Endothelial cell of umbilical vein (primary cell): ENCODE data around the gene FOXM1. TPM values are rescaled to one million over a fixed set of nuclear protein-coding genes. Genes with fewer than 3 reads are reported as not detected.

ENCODE experiments used
- BruUV-seq: library from RNA; stranded (reverse); fragments of 400-500 nt; replicated peaks from 2 replicates; lab custom pipeline; 2021; lab: Mats Ljungman, UMichigan
- CTCF ChIA-PET: fragments of 300-600, 350-600 bp; sonication (Branson Sonifier 250); formaldehyde crosslinking; loops from one replicate; lab custom pipeline; 2021; ENCODE audit warnings: antibody characterized with exemption, inconsistent platforms; lab: Charles Lee
- POLR2A ChIA-PET: fragments of 300-600, 350-600 bp; sonication (Branson Sonifier 250); formaldehyde crosslinking; loops from one replicate; lab custom pipeline; 2021; ENCODE audit warnings: antibody characterized with exemption, inconsistent platforms; lab: Charles Lee
- DNase-seq: peaks from one replicate; pipeline ENCODE4 v3.0.0-alpha.2; 2011; ENCODE audit warnings: low read depth, low spot score
- FAIRE-seq: peaks from 2 replicates; lab custom pipeline; 2011; peaks lifted over from hg19 to GRCh38; lab: Jason Lieb, UNC
- H2AFZ ChIP-seq: 2 replicates; pipeline ENCODE4 v1.6.0; 2012; ENCODE audit warnings: low read depth, low read length, control low read depth, inconsistent platforms
- H3K27ac ChIP-seq: 2 replicates; pipeline ENCODE4 v1.5.1; 2011; ENCODE audit warnings: low read depth, mild to moderate bottlenecking, control low read depth, low read length, moderate library complexity; ENCODE audit not compliant: insufficient read depth
- H3K27me3 ChIP-seq, 2 experiments: 2 replicates each; pipeline versions ENCODE4 v1.6.0 to v1.6.1; 2011; ENCODE audit warnings: low read length in 2 of 2, mixed read lengths in 1 of 2; ENCODE audit not compliant: control insufficient read depth in 2 of 2, insufficient read depth in 2 of 2
- H3K36me3 ChIP-seq, 2 experiments: 2 replicates in 1 of 2; 3 replicates in 1 of 2; pipeline ENCODE4 v1.5.1; 2011; ENCODE audit warnings: low read length in 2 of 2, mild to moderate bottlenecking in 1 of 2, moderate library complexity in 1 of 2; ENCODE audit not compliant: control insufficient read depth in 2 of 2, insufficient read depth in 2 of 2; ENCODE audit errors: extremely low read depth in 1 of 2
- H3K4me1 ChIP-seq: 3 replicates; pipeline ENCODE4 v1.5.1; 2011; ENCODE audit warnings: mild to moderate bottlenecking, low read length; ENCODE audit not compliant: control insufficient read depth, insufficient read depth; ENCODE audit errors: extremely low read depth
- H3K4me2 ChIP-seq: 2 replicates; pipeline ENCODE4 v1.6.1; 2011; ENCODE audit warnings: low read length, control low read depth, mixed read lengths; ENCODE audit not compliant: insufficient read depth
- H3K4me3 ChIP-seq, 3 experiments: fragments of 200-600 bp in 1 of 3; sonication (generic), shearing (Covaris generic) in 1 of 3; replicated peaks in 1 of 3; 2 replicates each; pipeline ENCODE4 v1.5.1; 2011 to 2016; ENCODE audit warnings: control low read depth in 3 of 3, low read length in 3 of 3, mild to moderate bottlenecking in 2 of 3, inconsistent platforms in 1 of 3, low read depth in 1 of 3, moderate library complexity in 1 of 3; ENCODE audit not compliant: insufficient read depth in 1 of 3
- H3K79me2 ChIP-seq: 2 replicates; pipeline ENCODE4 v1.6.0; 2012; ENCODE audit warnings: low read length, inconsistent platforms; ENCODE audit not compliant: control insufficient read depth, insufficient read depth
- H3K9ac ChIP-seq: replicated peaks from 2 replicates; pipeline ENCODE3; 2011; ENCODE audit warnings: low read length, control low read depth; ENCODE audit not compliant: insufficient read depth; ENCODE audit errors: extremely low read depth
- H3K9me1 ChIP-seq: replicated peaks from 3 replicates; pipeline ENCODE4 v1.6.0; 2011; ENCODE audit warnings: mild to moderate bottlenecking, low read length; ENCODE audit not compliant: control insufficient read depth, insufficient read depth; ENCODE audit errors: extremely low read depth
- H3K9me3 ChIP-seq: replicated peaks from 2 replicates; pipeline ENCODE4 v1.5.1; 2012; ENCODE audit warnings: low read length, inconsistent platforms; ENCODE audit not compliant: control insufficient read depth, insufficient read depth
- H4K20me1 ChIP-seq: replicated peaks from 2 replicates; pipeline ENCODE3; 2011; ENCODE audit warnings: mild to moderate bottlenecking, low read length; ENCODE audit not compliant: control insufficient read depth, insufficient read depth; ENCODE audit errors: extremely low read depth
- CTCF ChIP-seq, 2 donors: IDR thresholded peaks; 1 replicate in 1 of 2; 2 replicates in 1 of 2; pipeline ENCODE4 v1.5.1; 2011; ENCODE audit warnings: low read length in 2 of 2, mild to moderate bottlenecking in 2 of 2, moderate library complexity in 2 of 2, control low read depth in 1 of 2, inconsistent platforms in 1 of 2, low read depth in 1 of 2; ENCODE audit not compliant: insufficient read depth in 1 of 2; ENCODE audit errors: extremely low read depth in 1 of 2
- EZH2 ChIP-seq: IDR thresholded peaks from 2 replicates; pipeline ENCODE4 v1.6.1; 2012; ENCODE audit warnings: borderline replicate concordance, low read depth, mild to moderate bottlenecking, moderate library complexity, low read length, inconsistent platforms; ENCODE audit not compliant: severe bottlenecking
- FOS ChIP-seq: IDR thresholded peaks from 2 replicates; pipeline ENCODE4 v1.6.1; 2011; ENCODE audit warnings: mild to moderate bottlenecking, low read length, moderate library complexity, borderline replicate concordance; ENCODE audit not compliant: insufficient read depth
- GATA2 ChIP-seq: IDR thresholded peaks from 2 replicates; pipeline ENCODE4 v1.7.0; 2011; ENCODE audit warnings: low read depth, mild to moderate bottlenecking, moderate library complexity, mixed read lengths, low read length; ENCODE audit not compliant: insufficient read length, insufficient read depth
- MAX ChIP-seq: IDR thresholded peaks from 2 replicates; pipeline ENCODE4 v1.6.1; 2011; ENCODE audit not compliant: insufficient read depth, insufficient read length
- POLR2A ChIP-seq: IDR thresholded peaks from 2 replicates; pipeline ENCODE4 v1.6.1; 2012; ENCODE audit warnings: low read depth, mild to moderate bottlenecking, control low read depth, low read length
- dilution Hi-C: fragments of 300-500 bp; cut with MboI; formaldehyde crosslinking; loops from one replicate; pipeline ENCODE4 v1.15.0; 2019; ENCODE audit warnings: low sequenced_read_pairs; ENCODE audit not compliant: extremely low pct_ligation_motif_present
- intact Hi-C: fragments of 100-400 bp; cut with micrococcal nuclease; formaldehyde crosslinking; loops from one replicate; pipeline ENCODE4 v1.10.0; 2022
- polyA plus RNA-seq, 4 experiments: library from polyadenylated mRNA; depleted of rRNA in 3 of 4; stranded (reverse) in 3 of 4; unstranded in 1 of 4; fragments of >200 nt; gene quantifications; 2 replicates each; pipeline versions ENCODE4 v1.2.1 to v1.2.3, GENCODE V29; 2011 to 2012; ENCODE audit warnings: missing spikeins in 1 of 4
- total RNA-seq: library from RNA; stranded (reverse); gene quantifications from 2 replicates; pipeline ENCODE4 v1.2.3, GENCODE V29; 2021

Gene FOXM1
- total and polyA plus RNA-seq, 2 donors (not counting 3 experiments of a cell fraction or from before 2014, with no cell fraction given) = 43.5 to 136 TPM

GRCh38 chr12:2923057-2923456 lies 46.1 kb upstream of the FOXM1 start:
- no peaks in the 10 kb centered on the region for H3K9me3 ChIP-seq
- dilution Hi-C loops (no loop called here), intact Hi-C loops (no loop called here)
- no peak overlapping the region for H3K4me2 ChIP-seq
- DNase-seq = no peak
- H3K4me3 ChIP-seq = no peak overlapping the region
- BruUV-seq = no TSS peak
- ChIA-PET CTCF (interaction anchor here (0.8 kb wide), 1 partner anchor 9 kb away, joined by 3 read pairs; no protein-coding TSS in a partner anchor), POLR2A (no interaction called here)
- no peak overlapping the region for H3K27ac ChIP-seq
- no peak for FAIRE-seq
- peaks cover 5% of the 10 kb centered on the region for H3K79me2 ChIP-seq
- H2AFZ ChIP-seq = no peak overlapping the region
- H4K20me1 ChIP-seq = no peaks in the 10 kb centered on the region
- TF ChIP-seq FOS = no peak
- TF ChIP-seq POLR2A = no peak
- no peak for TF ChIP-seq EZH2
- no peak for TF ChIP-seq GATA2
- TF ChIP-seq CTCF (IDR thresholded peaks at IDR 0.05; ENCODE audit: extremely low read depth in 1 of 2, insufficient read depth in 1 of 2, low read depth in 1 of 2, low read length in 2 of 2) = no peak
- TF ChIP-seq MAX = no peak
- H3K27me3 ChIP-seq = no peaks in the 10 kb centered on the region
- no peak overlapping the region for H3K9ac ChIP-seq
- peaks cover 4% of the 10 kb centered on the region for H3K9me1 ChIP-seq
- peaks cover 11% of the 10 kb centered on the region for H3K4me1 ChIP-seq
- H3K36me3 ChIP-seq = peaks cover 4 to 23% of the 10 kb centered on the region in 2 experiments
